Left kidney (tissue), 8 donors: ENCODE results near the gene GBX1. TPM values are rescaled to one million over a fixed set of nuclear protein-coding genes. Genes with fewer than 3 reads are reported as not detected.

ENCODE experiments used
- DNase-seq: peaks from one replicate; pipeline ENCODE4 v3.0.0-alpha.2; 2013
- long read RNA-seq, 8 donors: transcript quantifications; one replicate each; lab custom pipeline, GENCODE V29; 2026
- polyA plus RNA-seq: library from polyadenylated mRNA; unstranded; fragments of 120-200 nt; gene quantifications from one replicate; pipeline ENCODE4 v1.2.1, GENCODE V29; 2013; ENCODE audit not compliant: insufficient read length

Gene GBX1
- polyA plus RNA-seq, result 0.22 TPM
- long read RNA-seq, donor 1, result 0 reads
- long read RNA-seq, donor 2, result 0 reads
- long read RNA-seq, donor 3, result 0 reads
- long read RNA-seq, donor 4, result 0 reads
- long read RNA-seq, donor 5, result 0 reads
- long read RNA-seq, donor 6, result 0 reads
- long read RNA-seq, donor 7, result 0 reads
- long read RNA-seq, donor 8, result 0 reads

DNA sequence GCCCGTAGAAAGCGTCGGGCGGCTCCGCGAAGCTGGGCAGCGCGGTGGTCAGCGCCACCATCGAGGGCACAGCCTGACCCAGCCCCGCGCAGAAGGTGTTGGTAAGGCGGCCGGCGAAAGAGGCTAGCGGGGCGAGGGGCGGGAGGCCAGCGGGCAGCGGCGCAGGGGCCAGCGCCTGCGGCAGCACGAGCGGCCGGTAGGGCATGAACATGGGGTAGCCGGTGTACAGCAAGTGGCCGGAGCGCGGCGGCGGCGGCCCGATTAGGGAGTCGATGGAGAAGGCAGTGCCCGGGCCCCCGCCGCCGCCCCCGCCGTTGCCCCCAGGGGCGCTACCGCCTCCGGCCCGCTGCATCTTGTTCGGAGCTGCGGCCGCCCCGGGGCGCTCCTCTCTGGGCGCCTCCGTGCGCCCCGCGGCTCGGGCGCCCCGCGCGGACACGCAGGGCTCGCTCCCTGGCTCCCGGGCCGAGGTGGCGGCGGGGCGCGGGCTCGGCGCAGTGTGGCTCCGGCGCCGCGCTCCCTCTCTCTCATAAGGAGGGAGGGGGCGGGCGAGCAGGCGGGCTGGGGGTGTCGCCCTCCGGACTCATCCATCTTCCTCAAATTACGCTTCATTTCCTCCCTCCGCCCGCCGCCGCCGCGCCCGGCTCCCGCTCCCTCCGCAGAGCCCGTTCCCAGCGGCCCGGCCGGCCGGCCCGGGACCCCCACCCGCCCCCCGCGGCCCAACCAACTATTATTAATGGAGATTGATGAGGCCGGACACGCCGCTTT is at the start of gene GBX1:
TSS of gene GBX1 (minus strand) at position 498 of the 765 bp plus-strand sequence. CDS start at position 352, 146 bp downstream.
- DNase-seq, result peak; percentile 60

DNA sequence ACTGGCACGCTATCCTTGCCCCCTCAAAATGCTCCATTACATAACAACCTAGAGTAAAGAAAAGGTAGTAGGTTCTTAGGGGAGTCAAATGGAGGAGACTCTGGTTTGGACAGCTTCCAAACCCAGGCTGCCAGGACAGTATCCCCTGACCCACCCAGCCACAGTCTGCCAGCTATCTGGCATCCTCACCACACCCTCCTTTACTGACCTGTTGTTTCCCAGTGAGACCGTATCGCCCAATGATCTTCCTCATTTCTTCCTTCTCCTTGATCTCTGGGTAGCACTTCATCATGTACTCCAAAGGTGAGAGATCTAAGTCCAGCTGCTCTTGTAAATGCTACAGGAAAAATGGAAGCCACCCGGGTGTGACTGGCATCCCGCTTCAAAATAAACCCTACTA is 47.9 kb upstream of the GBX1 start:
- DNase-seq, result no peak

- DNase-seq, result no peak
Observed at GRCh38 chr7:151213826-151214225, 46.3 kb upstream of the GBX1 start.

DNA sequence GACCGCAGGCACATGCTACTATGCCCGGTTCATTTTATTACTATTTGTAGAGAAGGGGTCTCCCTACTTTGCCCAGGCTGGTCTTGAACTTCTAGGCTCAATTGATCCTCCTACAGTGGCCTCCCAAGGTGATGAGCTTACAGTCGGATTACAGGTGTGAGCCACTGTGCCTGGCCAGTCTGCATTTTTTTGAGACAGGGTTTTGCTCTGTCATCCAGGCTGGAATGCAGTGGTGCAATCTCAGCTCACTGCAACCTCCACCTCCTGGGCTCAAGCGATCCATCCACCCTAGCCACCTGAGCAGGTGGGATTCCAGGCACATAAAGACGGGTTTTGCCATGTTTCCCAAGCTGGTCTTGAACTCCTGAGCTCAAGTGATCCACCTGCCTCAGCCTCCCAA is 45.1 kb upstream of the GBX1 start:
- DNase-seq, result no peak

- no peak for DNase-seq
Observed at GRCh38 chr7:151211155-151211772, 43.8 kb upstream of the GBX1 start.

- DNase-seq, result no peak
Observed at GRCh38 chr7:151210087-151210854, 42.8 kb upstream of the GBX1 start, which contains the start of gene H2BK1. Gene H2BK1, minus strand, starts transcription at chr7:151210488. Its CDS starts 170 bp downstream, at chr7:151210318.

DNA sequence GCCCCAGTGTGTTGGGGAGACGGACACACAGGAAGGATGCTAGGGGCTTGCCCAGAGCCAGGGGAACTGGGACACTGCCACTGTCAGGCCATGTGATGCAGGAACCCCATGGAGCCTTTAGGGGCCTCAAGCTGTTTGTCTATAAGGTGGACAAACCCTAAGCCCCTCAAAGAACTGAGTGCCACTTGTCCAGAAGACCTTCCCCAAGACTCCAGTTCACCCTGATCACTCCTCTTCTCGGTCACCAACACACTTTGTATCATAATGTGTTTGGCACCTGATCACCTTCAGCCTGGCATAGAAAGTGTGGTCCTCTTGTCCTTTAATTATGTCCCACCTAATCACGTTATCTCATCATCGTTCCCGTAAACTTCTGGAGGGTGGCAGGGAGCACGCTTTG is 42.1 kb upstream of the GBX1 start:
- no peak for DNase-seq

DNA sequence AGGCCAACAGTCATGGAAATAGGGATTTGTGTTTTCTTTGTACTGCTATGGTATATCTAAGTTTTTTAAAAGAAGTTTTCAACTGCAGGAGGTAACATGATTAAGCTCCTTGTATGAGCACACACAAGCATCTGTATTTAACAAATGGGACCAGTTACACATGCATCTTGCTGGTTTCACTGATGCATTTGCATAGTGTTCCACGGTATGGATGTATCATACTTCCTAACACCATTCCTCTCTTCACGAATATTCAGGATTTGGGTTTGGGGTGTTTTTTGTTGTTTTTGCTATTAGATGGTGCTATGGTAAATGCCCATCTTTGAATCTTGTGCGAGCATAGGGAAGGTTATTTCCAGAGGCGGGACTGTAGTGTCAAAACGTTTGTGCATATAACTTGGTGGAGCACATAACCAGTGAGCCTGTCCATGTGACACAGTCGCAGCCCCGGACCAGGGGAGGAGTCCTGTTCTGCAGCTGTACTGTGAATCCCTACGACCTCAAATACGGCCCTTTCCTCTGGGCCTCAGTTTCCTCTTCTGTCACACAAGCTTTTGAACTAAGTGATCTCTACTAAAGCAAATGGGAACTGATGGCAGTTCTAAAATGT is 40.9 kb upstream of the GBX1 start:
- no peak for DNase-seq

DNA sequence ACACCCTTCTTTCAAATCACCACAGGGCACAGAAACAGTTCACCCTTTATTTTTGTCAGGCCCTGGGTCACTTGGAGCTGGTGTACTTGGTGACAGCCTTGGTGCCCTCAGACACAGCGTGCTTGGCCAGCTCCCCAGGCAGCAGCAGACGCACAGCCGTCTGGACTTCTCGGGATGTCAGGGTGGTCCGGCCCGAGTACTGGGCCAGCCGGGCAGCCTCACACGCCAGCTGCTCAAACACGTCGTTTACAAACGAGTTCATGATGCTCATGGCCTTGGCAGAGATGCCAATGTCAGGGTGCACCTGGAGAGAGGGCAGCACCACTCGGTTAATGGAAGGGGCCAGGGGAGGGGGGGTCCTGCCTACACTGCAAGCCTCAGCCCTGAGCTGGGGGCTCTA is 40.3 kb upstream of the GBX1 start:
- DNase-seq, result no peak

GRCh38 chr7:151207315-151207714 is 39.8 kb upstream of the GBX1 start:
- no peak for DNase-seq

DNA sequence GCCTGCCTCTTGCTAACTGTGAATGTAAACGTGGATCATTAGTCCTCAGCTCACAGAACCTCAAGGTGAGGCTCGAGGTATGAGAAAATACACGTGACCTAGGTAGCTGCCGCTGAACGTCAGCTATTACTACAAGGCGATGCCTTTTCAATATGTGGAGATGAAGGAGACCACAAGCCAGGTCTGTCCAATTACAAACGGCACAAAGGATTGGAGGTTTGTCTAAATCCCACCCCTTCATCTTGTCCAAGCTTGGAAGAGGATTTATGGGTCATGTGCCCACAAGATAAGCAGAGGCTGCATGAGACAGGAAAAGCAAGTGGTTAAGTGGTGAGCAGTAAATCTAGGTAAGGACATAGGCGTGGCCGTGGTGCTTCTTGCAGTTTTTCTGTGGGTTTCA is 39.4 kb upstream of the GBX1 start:
- no peak for DNase-seq

DNA sequence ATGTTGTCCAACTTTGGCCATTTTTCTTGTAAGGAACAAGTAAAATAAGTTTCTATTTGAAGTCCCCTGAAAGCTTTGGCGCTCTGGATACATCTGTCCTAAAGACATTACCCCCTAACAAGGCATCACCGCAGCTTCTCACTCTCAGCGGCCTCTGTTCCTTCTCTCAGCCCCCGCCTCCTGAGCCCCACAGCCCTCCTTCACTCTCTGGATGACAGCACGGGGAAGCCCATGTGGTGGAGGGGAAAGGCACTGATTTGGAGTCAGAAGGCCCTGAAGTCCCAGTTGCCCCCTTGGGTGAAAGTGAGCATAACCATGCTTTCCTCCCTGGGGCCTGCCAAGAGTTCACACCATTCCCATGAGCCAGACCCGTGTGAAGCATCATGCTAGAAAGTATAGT is 38.2 kb upstream of the GBX1 start:
- DNase-seq, result no peak

DNA sequence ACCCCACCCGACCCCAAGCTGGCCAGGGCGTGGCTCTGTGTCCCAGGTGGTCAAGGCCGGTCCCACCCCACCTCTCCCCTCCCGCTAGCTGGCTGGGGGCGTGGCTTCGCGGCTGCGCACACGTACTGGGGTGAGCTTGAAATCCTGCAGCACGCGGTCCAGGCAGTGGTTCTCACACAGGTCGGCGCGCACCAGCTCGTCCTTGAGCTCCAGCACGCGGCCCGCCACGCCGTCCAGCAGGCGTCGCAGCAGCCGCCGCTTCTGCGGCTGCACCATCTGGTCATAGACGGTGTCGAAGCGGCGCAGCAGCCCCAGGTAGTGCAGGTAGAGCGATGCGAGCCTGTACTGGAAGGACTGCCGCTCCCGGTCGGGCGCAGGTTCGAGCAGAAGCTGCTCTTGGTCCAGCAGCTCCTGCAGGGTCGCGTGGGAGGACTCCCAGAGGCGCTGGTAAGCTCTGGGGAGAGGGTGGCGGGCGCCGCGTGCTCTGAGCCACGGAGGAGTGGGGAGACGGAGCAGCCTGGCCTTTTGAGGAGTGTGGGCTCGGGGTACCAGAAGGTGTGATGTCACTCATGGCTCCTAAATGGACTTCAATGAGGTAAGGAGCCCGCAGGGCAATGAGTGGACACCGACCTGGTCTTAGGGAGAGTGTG is 37.0 kb upstream of the GBX1 start:
- DNase-seq, result no peak

DNA sequence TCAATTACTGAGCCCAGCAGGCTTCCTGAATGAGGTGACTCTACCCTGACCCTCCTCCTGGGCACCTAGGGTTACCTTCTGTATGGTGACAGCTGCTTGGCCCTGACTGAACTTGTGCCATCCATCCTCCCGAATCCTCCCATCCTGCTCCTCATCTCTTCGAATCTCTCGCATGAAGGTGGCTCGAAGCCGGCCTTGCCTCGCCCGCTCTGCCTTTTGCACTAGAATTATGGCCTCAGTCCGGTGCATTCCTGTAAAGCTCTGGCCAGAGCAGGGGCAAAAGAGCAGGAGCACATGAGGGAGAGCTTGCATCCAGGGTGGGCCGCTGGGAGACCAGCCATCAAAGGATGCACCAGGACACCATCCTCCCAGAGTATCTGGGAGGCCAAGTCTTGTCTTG is 35.3 kb upstream of the GBX1 start:
- DNase-seq, result no peak

- no peak for DNase-seq
Observed at GRCh38 chr7:151201751-151202150, 34.3 kb upstream of the GBX1 start.

- DNase-seq, result no peak
Observed at GRCh38 chr7:151201344-151201743, 33.9 kb upstream of the GBX1 start.

DNA sequence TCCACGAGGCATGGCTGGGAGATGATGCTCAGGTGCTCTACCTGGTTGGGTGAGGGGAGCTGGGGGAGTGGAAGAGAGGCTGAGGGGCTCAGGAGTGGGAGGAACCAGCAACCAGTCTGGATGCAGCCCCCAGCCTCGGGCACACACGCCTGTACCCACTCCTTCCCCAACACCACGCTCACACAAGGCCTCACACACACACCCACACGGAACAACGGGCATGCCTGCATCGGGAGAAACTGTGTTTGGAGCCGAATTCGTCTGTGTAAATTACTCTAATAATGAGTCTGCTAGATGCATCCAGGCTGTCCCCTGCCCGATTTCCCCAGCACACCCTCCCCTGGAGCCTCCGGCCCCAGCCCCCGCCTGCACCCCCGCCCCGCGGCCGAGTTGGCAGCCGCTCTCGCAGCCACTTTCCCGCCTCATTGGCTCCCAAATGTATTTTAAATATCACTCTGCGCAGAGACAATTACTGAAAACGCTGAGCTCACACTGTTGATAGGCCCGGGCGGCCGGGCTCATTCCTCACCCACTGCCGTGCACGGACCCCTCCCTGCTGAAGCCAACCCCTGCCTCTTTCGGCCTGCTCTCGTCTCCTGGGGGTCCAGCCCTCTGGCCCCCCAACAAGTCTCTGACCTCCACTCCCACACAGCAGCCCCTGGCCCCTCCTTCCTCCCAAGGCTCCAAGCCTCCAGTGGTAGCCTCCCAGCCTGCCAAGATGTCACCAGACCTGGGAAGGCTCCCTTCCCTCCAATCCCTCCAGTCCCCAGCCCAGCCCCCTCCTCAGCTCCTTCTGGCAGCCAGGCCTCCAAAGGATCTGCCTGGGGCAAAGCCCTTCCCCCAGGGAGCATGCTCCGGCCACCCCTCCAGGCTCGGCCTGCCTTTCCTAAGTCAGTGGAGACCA is 31.7 kb upstream of the GBX1 start:
- peak; percentile 41 for DNase-seq

DNA sequence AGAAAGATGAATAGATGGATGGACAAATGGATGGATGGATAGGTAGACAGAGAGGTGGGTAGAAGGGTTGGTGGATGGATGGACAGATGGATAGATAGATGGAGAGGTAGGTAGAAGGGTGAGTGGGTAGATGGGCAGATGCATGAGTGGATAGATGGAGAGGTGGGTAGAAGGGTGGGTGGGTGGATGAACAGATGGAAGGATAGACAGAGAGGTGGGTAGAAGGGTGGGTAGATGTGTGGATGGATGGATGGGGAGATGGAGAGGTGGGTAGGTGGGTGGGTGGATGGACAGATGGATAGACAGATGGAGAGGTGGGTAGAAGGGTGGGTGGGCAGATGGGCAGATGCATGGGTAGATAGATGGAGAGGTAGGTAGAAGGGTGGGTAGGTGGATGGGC is 30.4 kb upstream of the GBX1 start:
- DNase-seq, result no peak

GRCh38 chr7:151195616-151196450 is 28.3 kb upstream of the GBX1 start:
- DNase-seq, result no peak

DNA sequence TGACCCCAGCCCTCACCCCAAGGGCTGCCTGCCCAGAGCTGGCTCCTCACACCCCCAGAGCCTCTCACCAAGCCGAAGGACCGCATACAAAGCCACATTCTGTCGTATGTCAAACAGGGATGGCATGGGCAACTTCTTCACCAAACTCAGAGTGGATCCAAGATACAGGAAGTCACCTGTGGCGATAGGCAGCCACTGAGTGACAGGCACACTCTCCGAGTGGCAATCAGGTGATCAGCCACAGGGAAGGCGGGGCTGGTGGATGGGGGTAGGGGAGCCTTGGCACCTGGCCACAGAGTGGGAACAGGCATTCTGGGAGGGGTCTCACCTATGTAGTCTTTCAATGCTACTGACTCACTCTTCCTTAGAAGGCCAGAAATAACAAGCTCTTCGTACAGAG is 26.7 kb upstream of the GBX1 start:
- DNase-seq, result no peak
